ENCODE measurements around the gene CHTOP. TPM values are rescaled to one million over a fixed set of nuclear protein-coding genes. Genes with fewer than 3 reads are reported as not detected.
"Not testable (repeated sequence)": the region's sequence is repeated elsewhere in the genome, so short reads cannot be mapped to it uniquely, and the experiment has no call there.

The CHTOP gene, protein sequence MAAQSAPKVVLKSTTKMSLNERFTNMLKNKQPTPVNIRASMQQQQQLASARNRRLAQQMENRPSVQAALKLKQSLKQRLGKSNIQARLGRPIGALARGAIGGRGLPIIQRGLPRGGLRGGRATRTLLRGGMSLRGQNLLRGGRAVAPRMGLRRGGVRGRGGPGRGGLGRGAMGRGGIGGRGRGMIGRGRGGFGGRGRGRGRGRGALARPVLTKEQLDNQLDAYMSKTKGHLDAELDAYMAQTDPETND
- total RNA-seq: 66.3 TPM

GRCh38 chr1:153633754-153634665 is at the start of gene CHTOP:
Gene CHTOP (plus strand): TSS chr1:153634066. CDS start chr1:153636589, 2,523 bp downstream.
- peak; percentile 98 for DNase-seq (ENCODE audit: low spot score)
- ATAC-seq: peak; percentile 98
- intact Hi-C loops (cut with DNase I): no loop called here

- ATAC-seq: no peak
- DNase-seq (ENCODE audit: low spot score): no peak
- intact Hi-C loops (cut with DNase I): no loop called here
Observed at GRCh38 chr1:153585006-153585405, 48.9 kb upstream of the CHTOP start.

DNA sequence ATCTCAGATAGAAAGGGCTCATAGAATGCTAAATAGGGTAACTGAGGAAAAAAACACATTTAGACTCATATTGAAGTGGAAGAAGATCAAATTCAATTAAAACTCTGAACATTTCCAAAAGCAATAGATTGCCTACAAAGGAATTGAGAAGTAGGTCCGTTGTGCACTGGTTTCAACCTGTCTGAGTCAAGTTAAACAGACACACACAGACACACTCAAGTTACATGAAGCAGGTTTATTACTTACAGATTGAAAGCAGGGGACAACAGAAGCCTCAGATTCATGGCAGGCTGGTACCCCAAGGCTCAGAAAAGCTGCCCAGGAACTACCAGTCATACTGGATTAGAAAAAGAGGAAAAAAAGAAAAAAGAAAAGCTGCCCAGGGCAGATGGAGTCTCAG is 47.5 kb upstream of the CHTOP start:
- no peak for ATAC-seq
- intact Hi-C loops (cut with DNase I): no loop called here
- no peak for DNase-seq (ENCODE audit: low spot score)

GRCh38 chr1:153587314-153587713 is 46.6 kb upstream of the CHTOP start:
- no peak for DNase-seq (ENCODE audit: low spot score)
- no peak for ATAC-seq
- intact Hi-C loops (cut with DNase I): no loop called here

GRCh38 chr1:153588033-153588432 is 45.8 kb upstream of the CHTOP start:
- peak; percentile 26 for DNase-seq (ENCODE audit: low spot score)
- intact Hi-C loops (cut with DNase I); ATAC-seq: not testable (repeated sequence)

- DNase-seq (ENCODE audit: low spot score) (no peak), ATAC-seq (no peak)
- intact Hi-C loops (cut with DNase I): no loop called here
Observed at GRCh38 chr1:153588482-153588881, 45.4 kb upstream of the CHTOP start.

DNA sequence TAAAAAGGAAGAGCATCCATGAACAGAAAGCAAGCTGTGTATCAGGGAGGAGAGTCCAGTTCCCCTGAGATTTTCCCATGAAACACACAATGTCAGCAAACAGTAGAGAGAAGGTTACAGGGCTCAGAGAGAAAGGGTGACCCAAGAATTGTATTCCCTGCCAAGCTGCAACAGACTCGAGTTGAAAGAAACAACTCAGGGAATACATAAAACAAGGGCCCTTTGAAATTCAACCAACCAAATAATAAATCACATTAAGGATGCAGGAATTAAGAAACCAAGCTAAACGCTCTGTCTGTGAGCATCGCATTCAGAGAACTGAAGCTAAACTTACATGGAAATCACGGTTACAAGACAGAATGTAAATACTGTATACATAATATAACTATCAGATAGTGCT is 41.1 kb upstream of the CHTOP start:
- ATAC-seq: peak; percentile 95
- peak; percentile 5 for DNase-seq (ENCODE audit: low spot score)
- intact Hi-C loops (cut with DNase I): no loop called here

- ATAC-seq (no peak), DNase-seq (ENCODE audit: low spot score) (no peak)
- intact Hi-C loops (cut with DNase I): no loop called here
Observed at GRCh38 chr1:153597206-153597605, 36.7 kb upstream of the CHTOP start.

DNA sequence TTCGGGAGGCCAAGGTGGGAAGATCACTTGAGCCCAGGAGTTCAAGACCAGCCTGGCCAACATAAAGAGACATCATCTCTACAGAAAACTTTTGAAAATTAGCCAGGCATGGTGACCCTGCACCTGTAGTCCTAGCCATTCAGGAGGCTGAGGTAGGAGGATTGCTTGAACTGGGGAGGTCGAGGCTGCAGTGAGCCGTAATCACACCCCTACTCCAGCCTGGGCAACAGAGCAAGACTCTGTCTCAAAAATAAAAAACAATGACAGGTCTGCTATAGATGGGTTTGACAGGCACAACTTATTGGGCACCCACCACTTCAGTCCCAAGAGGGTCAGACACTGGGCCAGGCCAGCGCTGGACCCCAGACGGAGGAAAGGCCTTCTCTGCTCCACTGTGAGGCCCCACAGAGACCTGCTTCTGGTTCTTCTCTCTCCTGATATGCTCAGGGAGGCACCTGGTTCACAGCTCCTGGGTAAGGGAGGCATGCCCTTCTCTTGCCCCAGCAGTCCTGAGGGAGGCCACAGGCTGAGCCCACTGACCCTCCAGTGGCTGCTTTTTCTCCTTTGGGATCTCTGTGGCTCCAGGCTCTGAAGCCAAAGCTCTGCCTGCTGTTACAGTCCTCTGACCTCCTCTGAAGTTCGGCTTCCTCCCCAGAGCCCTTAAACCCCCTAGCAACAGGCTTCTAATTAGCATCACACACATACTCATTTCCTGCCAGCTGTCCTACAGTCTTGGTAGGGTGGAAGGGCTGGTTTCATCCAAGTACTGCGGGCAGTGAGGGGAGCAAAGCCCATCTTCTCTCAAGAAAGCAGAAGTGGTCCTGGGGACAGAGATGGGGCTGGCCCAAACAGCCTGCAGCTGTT is 35.3 kb upstream of the CHTOP start:
- intact Hi-C loops (cut with DNase I): no loop called here
- DNase-seq (ENCODE audit: low spot score) (peak; percentile 42), ATAC-seq (peak; percentile 49)

GRCh38 chr1:153599847-153600246 is 34.0 kb upstream of the CHTOP start:
- intact Hi-C loops (cut with DNase I): no loop called here
- peak; percentile 7 for DNase-seq (ENCODE audit: low spot score)

GRCh38 chr1:153602749-153603148 is 31.1 kb upstream of the CHTOP start:
- ATAC-seq: no peak

More at GRCh38 chr1:153599847-153600246, 34.0 kb upstream of the CHTOP start:
- no peak for ATAC-seq

DNA sequence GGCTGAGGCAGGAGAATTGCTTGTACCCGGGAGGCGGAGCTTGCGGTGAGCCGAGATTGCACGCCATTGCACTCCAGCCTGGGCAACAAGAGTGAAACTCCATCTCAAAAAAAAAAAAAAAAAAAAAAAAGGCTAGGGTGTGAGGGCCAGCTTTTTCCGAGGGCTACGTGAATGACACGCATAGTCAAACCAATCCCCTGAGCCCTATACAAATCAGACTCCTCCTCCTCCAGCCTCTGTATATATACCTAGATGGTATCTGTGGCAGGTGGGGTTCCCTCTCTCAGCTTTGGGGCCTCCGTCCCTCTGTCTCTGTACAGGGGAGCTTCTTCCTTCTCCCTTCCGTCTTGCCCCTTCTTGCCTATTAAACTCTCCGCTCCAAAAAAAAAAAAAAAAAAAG is 27.7 kb upstream of the CHTOP start:
- ATAC-seq (no peak), DNase-seq (ENCODE audit: low spot score) (peak; percentile 33)
- intact Hi-C loops (cut with DNase I): no loop called here

More at GRCh38 chr1:153602749-153603148, 31.1 kb upstream of the CHTOP start:
- intact Hi-C loops (cut with DNase I): no loop called here
- DNase-seq (ENCODE audit: low spot score): peak; percentile 15

GRCh38 chr1:153607381-153607780 is 26.5 kb upstream of the CHTOP start:
- no peak for DNase-seq (ENCODE audit: low spot score)
- no peak for ATAC-seq
- intact Hi-C loops (cut with DNase I): no loop called here

DNA sequence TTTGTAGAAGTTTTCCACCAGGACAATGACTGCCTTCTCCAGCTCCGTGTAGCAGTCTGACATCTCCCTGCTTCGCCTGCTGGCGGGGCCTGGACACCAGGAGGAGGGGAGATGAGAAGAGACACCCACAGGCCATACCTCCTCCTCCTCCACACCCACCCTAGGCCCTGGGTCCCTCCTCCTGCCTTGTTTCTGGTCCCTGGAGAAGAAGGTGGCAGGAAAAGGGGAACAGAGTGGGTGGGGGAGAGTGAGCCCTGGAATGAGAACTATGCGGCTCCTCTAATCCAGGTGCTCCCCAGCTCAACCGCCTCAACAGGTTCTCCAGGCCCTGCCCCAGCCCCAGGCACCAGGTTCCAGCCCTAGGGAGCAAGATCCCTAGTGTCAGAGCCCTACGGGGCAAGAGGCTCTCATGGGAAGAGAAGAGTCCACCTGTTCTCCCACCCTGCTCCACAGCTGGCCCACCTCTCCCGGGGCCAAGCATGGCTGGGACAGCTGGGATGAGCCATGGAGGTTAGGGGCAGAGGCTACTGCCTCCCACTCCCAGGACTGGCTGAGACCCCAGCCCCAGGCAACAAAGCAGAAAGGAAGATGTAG is 25.7 kb upstream of the CHTOP start:
- ATAC-seq (peak; percentile 1), DNase-seq (ENCODE audit: low spot score) (no peak)
- intact Hi-C loops (cut with DNase I): no loop called here

- intact Hi-C loops (cut with DNase I): no loop called here
- DNase-seq (ENCODE audit: low spot score) (peak; percentile 86), ATAC-seq (peak; percentile 83)
Observed at GRCh38 chr1:153608742-153609584, 24.9 kb upstream of the CHTOP start.

DNA sequence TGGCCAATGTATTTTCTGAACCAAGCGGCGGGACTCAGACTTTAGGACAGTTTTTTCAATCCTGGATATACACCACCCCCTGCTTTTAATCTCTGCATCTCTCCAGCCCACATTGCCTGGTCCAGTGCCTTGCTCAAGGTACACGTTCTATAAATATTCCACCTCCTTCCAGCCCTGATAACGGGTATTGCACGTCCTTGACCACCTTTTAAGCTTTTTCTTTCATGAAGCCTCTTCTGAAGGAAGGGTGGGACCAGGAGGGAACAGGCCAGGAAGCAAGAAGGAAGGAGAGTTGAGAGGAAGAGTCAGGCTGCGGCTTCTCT is 24.3 kb upstream of the CHTOP start:
- no peak for DNase-seq (ENCODE audit: low spot score)
- ATAC-seq: no peak
- intact Hi-C loops (cut with DNase I): no loop called here

GRCh38 chr1:153610334-153610733 is 23.5 kb upstream of the CHTOP start:
- ATAC-seq: no peak
- DNase-seq (ENCODE audit: low spot score): no peak
- intact Hi-C loops (cut with DNase I): no loop called here

- ATAC-seq (no peak), DNase-seq (ENCODE audit: low spot score) (no peak)
- intact Hi-C loops (cut with DNase I): no loop called here
Observed at GRCh38 chr1:153610811-153611301, 23.0 kb upstream of the CHTOP start.

All from sciatic nerve (tissue), 2 donors.